HepG2 (cell line): ENCODE measurements around the gene GDF15. TPM values are rescaled to one million over a fixed set of nuclear protein-coding genes. Genes with fewer than 3 reads are reported as not detected.

ENCODE experiments used
- CENPX ChIP-seq: sonication (generic); formaldehyde crosslinking; IDR thresholded peaks from 2 replicates; pipeline ENCODE4 v1.9.0; 2021; ENCODE audit warnings: mild to moderate bottlenecking, missing genetic modification reagents, moderate library complexity
- E2F5 ChIP-seq: sonication (generic); formaldehyde crosslinking; conservative IDR thresholded peaks from 2 replicates; pipeline ENCODE4 v1.4.0; 2020; ENCODE audit warnings: missing genetic modification reagents
- FIP1L1 ChIP-seq: fragments of 200-400 bp; formaldehyde crosslinking; IDR thresholded peaks from 2 replicates; pipeline ENCODE4 v1.6.1; 2018; ENCODE audit warnings: low read depth, mild to moderate bottlenecking, low read length, moderate library complexity, borderline replicate concordance; ENCODE audit not compliant: insufficient read depth
- GATAD1 ChIP-seq: IDR thresholded peaks from 2 replicates; pipeline ENCODE4 v1.6.1; 2016; ENCODE audit warnings: missing genetic modification reagents, missing compliant biosample characterization
- GMEB1 ChIP-seq: sonication (generic); formaldehyde crosslinking; IDR thresholded peaks from 2 replicates; pipeline ENCODE4 v1.5.1; 2020; ENCODE audit warnings: missing genetic modification reagents, mild to moderate bottlenecking, borderline replicate concordance
- HNF1B ChIP-seq: sonication (generic); formaldehyde crosslinking; IDR thresholded peaks from 2 replicates; pipeline ENCODE4 v1.5.1; 2020; ENCODE audit warnings: mild to moderate bottlenecking, moderate library complexity, missing genetic modification reagents
- NFIC ChIP-seq: IDR thresholded peaks from 2 replicates; pipeline ENCODE4 v1.6.1; 2012; ENCODE audit warnings: mild to moderate bottlenecking, low read length, inconsistent platforms
- POLR2A ChIP-seq, 2 experiments: IDR thresholded peaks; 2 replicates each; pipeline ENCODE4 v1.6.1; 2011; ENCODE audit warnings: low read depth in 2 of 2, low read length in 2 of 2, mild to moderate bottlenecking in 1 of 2, moderate library complexity in 1 of 2; ENCODE audit not compliant: insufficient read depth in 1 of 2
- POLR2AphosphoS2 ChIP-seq: IDR thresholded peaks from 2 replicates; pipeline ENCODE4 v1.6.1; 2011; ENCODE audit warnings: low read depth, low read length, improper control_type of control experiment
- REXO4 ChIP-seq: sonication (generic); formaldehyde crosslinking; IDR thresholded peaks from 2 replicates; pipeline ENCODE4 v1.8.0; 2022; ENCODE audit warnings: missing genetic modification reagents, mild to moderate bottlenecking, borderline replicate concordance
- TEAD3 ChIP-seq: optimal IDR thresholded peaks from 2 replicates; pipeline ENCODE3; 2016; ENCODE audit warnings: borderline replicate concordance
- THAP7 ChIP-seq: sonication (generic); formaldehyde crosslinking; IDR thresholded peaks from 2 replicates; pipeline ENCODE4 v1.8.1; 2023; ENCODE audit warnings: mild to moderate bottlenecking, missing genetic modification reagents
- ZBTB20 ChIP-seq: sonication (generic); formaldehyde crosslinking; IDR thresholded peaks from 2 replicates; pipeline ENCODE4 v1.8.1; 2023; ENCODE audit warnings: missing genetic modification reagents, low read depth, mild to moderate bottlenecking, borderline replicate concordance
- ZBTB34 ChIP-seq: sonication (generic); formaldehyde crosslinking; IDR thresholded peaks from 2 replicates; pipeline ENCODE4 v1.8.0; 2022; ENCODE audit warnings: mild to moderate bottlenecking, missing genetic modification reagents
- ZFP37 ChIP-seq: sonication (generic); formaldehyde crosslinking; IDR thresholded peaks from 2 replicates; pipeline ENCODE4 v1.4.0; 2020; ENCODE audit warnings: missing genetic modification reagents, borderline replicate concordance
- ZNF20 ChIP-seq: sonication (generic); formaldehyde crosslinking; IDR thresholded peaks from 2 replicates; pipeline ENCODE4 v1.4.0; 2020; ENCODE audit warnings: mild to moderate bottlenecking, moderate library complexity, missing genetic modification reagents
- ZNF614 ChIP-seq: IDR thresholded peaks from 2 replicates; pipeline ENCODE4 v1.6.1; 2018; ENCODE audit warnings: missing biosample characterization, missing genetic modification reagents, inconsistent platforms, borderline replicate concordance
- ZNF672 ChIP-seq: sonication (generic); formaldehyde crosslinking; IDR thresholded peaks from 2 replicates; pipeline ENCODE4 v1.8.1; 2022; ENCODE audit warnings: missing genetic modification reagents
- ZNF879 ChIP-seq: sonication (generic); formaldehyde crosslinking; IDR thresholded peaks from 2 replicates; pipeline ENCODE4 v1.8.1; 2023; ENCODE audit warnings: missing genetic modification reagents
- polyA plus RNA-seq, 8 experiments: library from polyadenylated mRNA; depleted of rRNA in 3 of 8; stranded (reverse) in 7 of 8; unstranded in 1 of 8; fragments of >200 nt; fragmentation: Illumina TruSeq in 4 of 8; extraction: Trizol in 4 of 8; gene quantifications; 2 replicates each; pipeline versions ENCODE4 v1.2.1 to v1.2.3, GENCODE V29; 2011 to 2016; ENCODE audit warnings: low read depth in 4 of 8, missing spikeins in 1 of 8, mixed read lengths in 1 of 8; ENCODE audit not compliant: insufficient read depth in 1 of 8
- total RNA-seq, 5 experiments: library from RNA; depleted of rRNA; stranded (reverse); fragments of >200 nt; fragmentation: Illumina TruSeq; extraction: Trizol; gene quantifications; 2 replicates each; pipeline ENCODE4 v1.2.3, GENCODE V29; 2016; ENCODE audit warnings: low read depth in 1 of 5

The GDF15 gene
- total and polyA plus RNA-seq, 2 of the 13 experiments (the other 11 are each of a cell fraction or from before 2014, with no cell fraction given) = 146 to 422 TPM

- peak in 1 of 2 experiments; percentile 15; a peak in 1 of 4 replicates for TF ChIP-seq POLR2A (IDR thresholded peaks at IDR 0.05; ENCODE audit: insufficient read depth in 1 of 2, low read depth in 2 of 2, low read length in 2 of 2)
- peak; percentile 97 for TF ChIP-seq ZBTB34 (CRISPR knock-in tag)
- peak; percentile 78; the same call in 1 of the 2 replicates for TF ChIP-seq THAP7 (CRISPR knock-in tag)
- TF ChIP-seq ZNF672 (CRISPR knock-in tag) = no peak
- TF ChIP-seq ZNF614 (CRISPR knock-in tag) = peak; percentile 69; the same call in 1 of the 2 replicates
- TF ChIP-seq E2F5 = no peak
- TF ChIP-seq ZNF20 = no peak
- TF ChIP-seq REXO4 = no peak
- TF ChIP-seq HNF1B (CRISPR knock-in tag) = peak; percentile 90
- peak; percentile 78 for TF ChIP-seq GMEB1 (CRISPR knock-in tag)
- TF ChIP-seq GATAD1 (CRISPR knock-in tag) = peak; percentile 70
- TF ChIP-seq NFIC = peak; percentile 96
- no peak for TF ChIP-seq CENPX (CRISPR knock-in tag)
- peak; percentile 61 for TF ChIP-seq TEAD3
- no peak for TF ChIP-seq POLR2AphosphoS2
- TF ChIP-seq ZFP37 = 0 out of 2 replicates have a peak, but pooled peaks have one; percentile 37
- TF ChIP-seq FIP1L1 = 0 out of 2 replicates have a peak, but pooled peaks have one; percentile 49
- TF ChIP-seq ZBTB20 (CRISPR knock-in tag) = no peak
- TF ChIP-seq ZNF879 (CRISPR knock-in tag) = peak; percentile 41; the same call in 1 of the 2 replicates
Measured at GRCh38 chr19:18379803-18380747, 5.9 kb upstream of the GDF15 start (continued).
